HCT116 (cell line): ENCODE measurements around the gene ANTKMT.

Source experiments
- ATF3 ChIP-seq: IDR thresholded peaks from 2 replicates; pipeline ENCODE4 v1.6.1; 2012
- CTCF ChIP-seq, 3 experiments: fragments of 200-600 bp in 1 of 3; sonication (generic) in 1 of 3; IDR thresholded peaks in 2 of 3; conservative IDR thresholded peaks in 1 of 3; 2 replicates each; pipeline ENCODE4 v1.5.1; 2012 to 2017; ENCODE audit warnings: low read depth in 2 of 3, low read length in 2 of 3, antibody characterized with exemption in 1 of 3, borderline replicate concordance in 1 of 3, control low read depth in 1 of 3, mild to moderate bottlenecking in 1 of 3, mixed read lengths in 1 of 3, mixed run types in 1 of 3, moderate library complexity in 1 of 3; ENCODE audit not compliant: insufficient read depth in 1 of 3
- EGR1 ChIP-seq: IDR thresholded peaks from 2 replicates; pipeline ENCODE4 v1.6.1; 2012; ENCODE audit warnings: low read depth
- EZH2phosphoT487 ChIP-seq: fragments of 200-600 bp; IDR thresholded peaks from 2 replicates; pipeline ENCODE4 v1.6.1; 2018; ENCODE audit warnings: antibody characterized with exemption, borderline replicate concordance
- FOSL1 ChIP-seq: IDR thresholded peaks from 2 replicates; pipeline ENCODE4 v1.6.1; 2012; ENCODE audit warnings: low read depth
- MAX ChIP-seq: IDR thresholded peaks from 2 replicates; pipeline ENCODE4 v1.6.1; 2012
- POLR2A ChIP-seq: IDR thresholded peaks from 2 replicates; pipeline ENCODE4 v1.7.0; 2011; ENCODE audit warnings: borderline replicate concordance; ENCODE audit not compliant: insufficient read depth, insufficient read length; ENCODE audit errors: extremely low read depth
- POLR2AphosphoS5 ChIP-seq: IDR thresholded peaks from 2 replicates; pipeline ENCODE4 v1.6.1; 2011; ENCODE audit warnings: mild to moderate bottlenecking, low read depth, low read length, moderate library complexity
- RAD21 ChIP-seq: IDR thresholded peaks from 2 replicates; pipeline ENCODE4 v1.6.1; 2012; ENCODE audit warnings: low read depth, mild to moderate bottlenecking
- REST ChIP-seq: IDR thresholded peaks from 2 replicates; pipeline ENCODE4 v1.6.1; 2012; ENCODE audit warnings: low read depth
- SIN3A ChIP-seq: IDR thresholded peaks from 2 replicates; pipeline ENCODE4 v1.6.1; 2012; ENCODE audit warnings: low read depth
- TCF7L2 ChIP-seq: IDR thresholded peaks from 2 replicates; pipeline ENCODE4 v1.7.0; 2011; ENCODE audit warnings: borderline replicate concordance, inconsistent platforms; ENCODE audit not compliant: insufficient read depth, insufficient read length; ENCODE audit errors: extremely low read depth
- ZFX ChIP-seq: fragments of 450-650 bp; IDR thresholded peaks from 2 replicates; pipeline ENCODE4 v1.6.1; 2017
- ZNF274 ChIP-seq: fragments of 200-500 bp; sonication (Bioruptor generic); IDR thresholded peaks from 2 replicates; pipeline ENCODE4 v1.6.1; 2014; ENCODE audit warnings: mild to moderate bottlenecking, low read depth, low read length, inconsistent platforms

DNA sequence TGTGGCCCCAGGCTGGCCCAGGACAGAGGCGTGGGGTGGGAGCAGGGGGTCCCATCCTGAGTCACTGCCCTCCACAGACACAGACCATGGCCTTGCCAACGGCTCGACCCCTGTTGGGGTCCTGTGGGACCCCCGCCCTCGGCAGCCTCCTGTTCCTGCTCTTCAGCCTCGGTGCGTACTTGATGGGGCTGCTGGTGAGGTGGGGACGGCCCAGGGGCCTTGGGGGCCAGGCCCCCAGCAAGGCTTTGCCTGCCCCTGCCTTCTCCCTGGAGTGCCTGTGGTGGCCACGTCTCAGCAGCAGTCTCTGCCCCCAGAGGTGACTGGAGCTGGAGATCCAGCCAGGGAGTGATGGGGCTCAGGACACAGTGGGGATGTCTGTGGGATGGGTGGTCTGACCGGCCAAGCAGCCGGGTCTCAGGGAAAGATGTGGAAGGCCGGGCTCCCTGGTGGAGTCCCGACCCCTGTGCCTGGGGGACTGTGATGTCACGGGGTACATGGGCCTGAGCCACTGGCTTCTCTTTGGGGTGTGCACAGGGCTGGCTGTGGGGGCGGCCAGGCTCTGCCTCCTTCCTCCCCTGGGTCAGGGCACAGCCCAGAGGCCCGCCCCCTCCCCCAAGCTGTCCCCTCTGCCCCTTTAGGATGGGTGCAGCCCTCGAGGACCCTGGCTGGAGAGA lies 41.8 kb downstream of the ANTKMT start:
- no peak for TF ChIP-seq EGR1
- no peak for TF ChIP-seq SIN3A
- TF ChIP-seq CTCF (IDR thresholded peaks at IDR 0.05 in 2 of 3, conservative IDR thresholded peaks at IDR 0.05 in 1 of 3; ENCODE audit: borderline replicate concordance in 1 of 3, insufficient read depth in 1 of 3, low read depth in 2 of 3, low read length in 2 of 3): no peak
- TF ChIP-seq FOSL1: no peak
- TF ChIP-seq ZFX: no peak
- no peak for TF ChIP-seq POLR2AphosphoS5
- no peak for TF ChIP-seq POLR2A
- TF ChIP-seq EZH2phosphoT487: no peak
- no peak for TF ChIP-seq RAD21
- no peak for TF ChIP-seq REST
- no peak for TF ChIP-seq TCF7L2
- no peak for TF ChIP-seq MAX
- TF ChIP-seq ZNF274: no peak
- no peak for TF ChIP-seq ATF3
